ENCODE measurements around the gene CX3CL1. TPM values are rescaled to one million over a fixed set of nuclear protein-coding genes. Genes with fewer than 3 reads are reported as not detected.

The CX3CL1 gene
- total RNA-seq, 4 donors from 2014 or later = 1.0 to 31.2 (median 7.1) TPM

DNA sequence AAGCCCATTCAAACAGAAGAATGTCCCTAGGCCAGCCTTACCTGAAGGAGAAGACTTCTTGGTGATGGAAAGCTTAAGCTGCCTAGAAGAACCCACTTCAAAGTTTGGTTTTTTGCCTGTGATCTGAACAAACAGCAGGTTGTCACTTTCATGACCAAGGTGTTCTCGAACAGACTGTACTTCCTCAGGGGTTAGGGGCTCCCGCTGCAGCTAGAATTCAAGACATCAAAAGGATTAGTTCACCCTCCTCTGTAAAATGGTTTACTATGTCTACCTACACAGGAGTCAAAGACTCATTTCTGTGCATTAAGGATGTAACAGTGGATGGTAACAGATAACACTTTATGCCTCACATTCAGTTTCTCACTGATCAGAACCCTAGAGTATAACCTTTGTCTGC, 61.7 kb downstream of the CX3CL1 start:
- Histone ChIP-seq H3K9me3 (no peaks in the 10 kb centered on the region), H3K36me3 (no peaks in the 10 kb centered on the region), H3K4me3 (no peak overlapping the region), H3K27me3 (no peaks in the 10 kb centered on the region), H3K27ac (no peak overlapping the region), H3K4me1 (no peaks in the 10 kb centered on the region)
- no peak for DNase-seq
- TF ChIP-seq, protein P1, sequence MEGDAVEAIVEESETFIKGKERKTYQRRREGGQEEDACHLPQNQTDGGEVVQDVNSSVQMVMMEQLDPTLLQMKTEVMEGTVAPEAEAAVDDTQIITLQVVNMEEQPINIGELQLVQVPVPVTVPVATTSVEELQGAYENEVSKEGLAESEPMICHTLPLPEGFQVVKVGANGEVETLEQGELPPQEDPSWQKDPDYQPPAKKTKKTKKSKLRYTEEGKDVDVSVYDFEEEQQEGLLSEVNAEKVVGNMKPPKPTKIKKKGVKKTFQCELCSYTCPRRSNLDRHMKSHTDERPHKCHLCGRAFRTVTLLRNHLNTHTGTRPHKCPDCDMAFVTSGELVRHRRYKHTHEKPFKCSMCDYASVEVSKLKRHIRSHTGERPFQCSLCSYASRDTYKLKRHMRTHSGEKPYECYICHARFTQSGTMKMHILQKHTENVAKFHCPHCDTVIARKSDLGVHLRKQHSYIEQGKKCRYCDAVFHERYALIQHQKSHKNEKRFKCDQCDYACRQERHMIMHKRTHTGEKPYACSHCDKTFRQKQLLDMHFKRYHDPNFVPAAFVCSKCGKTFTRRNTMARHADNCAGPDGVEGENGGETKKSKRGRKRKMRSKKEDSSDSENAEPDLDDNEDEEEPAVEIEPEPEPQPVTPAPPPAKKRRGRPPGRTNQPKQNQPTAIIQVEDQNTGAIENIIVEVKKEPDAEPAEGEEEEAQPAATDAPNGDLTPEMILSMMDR (IDR thresholded peaks at IDR 0.05) = no peak
- no peak for TF ChIP-seq POLR2A (IDR thresholded peaks at IDR 0.05)
- intact Hi-C loops (cut with DNase I; ENCODE audit: low total_unique reads) = no loop called here

Small RNAs within 50 kb of the gene (small RNA-seq; reads per million reads assigned to genes)
- not detected for gene AC108081.1

Other genes starting within 250 kb of the CX3CL1 start
- gene PSME3IP1, start 186.5 kb upstream of the CX3CL1 start, total RNA-seq = 100 to 1,000 TPM in 1 of 4 donors, 10 to 100 TPM in 3; 45.3 to 323 (median 75.1) TPM
- 10 to 100 TPM; 27.9 to 77.7 (median 53.2) TPM for gene RSPRY1, start 186.2 kb upstream of the CX3CL1 start, total RNA-seq
- gene ARL2BP, start 127.2 kb upstream of the CX3CL1 start, total RNA-seq = 100 to 1,000 TPM in 1 of 4 donors, 10 to 100 TPM in 3; 40.9 to 110 (median 57.8) TPM
- gene PLLP, start 87.8 kb upstream of the CX3CL1 start, total RNA-seq = 10 to 100 TPM in 1 of 4 donors, 1 to 10 TPM in 2, not detected in 1; 2.6 to 19.1 (median 6.2) TPM
- not detected for gene CCL22, start 13.7 kb upstream of the CX3CL1 start, total RNA-seq
- not detected for gene CCL17, start 32.3 kb downstream of the CX3CL1 start, total RNA-seq
- 10 to 100 TPM in 3 of 4 donors, 1 to 10 TPM in 1; 9.7 to 49.0 (median 26.7) TPM for gene CIAPIN1, start 74.9 kb downstream of the CX3CL1 start, total RNA-seq
- gene COQ9, start 75.0 kb downstream of the CX3CL1 start, total RNA-seq = 10 to 100 TPM; 11.5 to 39.1 (median 23.6) TPM
- gene POLR2C, start 90.2 kb downstream of the CX3CL1 start, total RNA-seq = 100 to 1,000 TPM in 2 of 4 donors, 10 to 100 TPM in 2; 64.3 to 460 (median 104) TPM
- gene DOK4, start 114.0 kb downstream of the CX3CL1 start, total RNA-seq = 10 to 100 TPM in 3 of 4 donors, 1 to 10 TPM in 1; 1.8 to 31.6 (median 24.5) TPM
- gene CCDC102A, start 164.1 kb downstream of the CX3CL1 start, total RNA-seq = 10 to 100 TPM in 3 of 4 donors, 1 to 10 TPM in 1; 8.7 to 23.6 (median 22.0) TPM
- gene ADGRG5, start 170.2 kb downstream of the CX3CL1 start, total RNA-seq = 1 to 10 TPM in 1 of 4 donors, under 1 TPM in 2, not detected in 1; 0.14 to 1.5 (median 0.76) TPM

All from uterus (tissue), 4 donors.